K562 (cell line): Measurements from ENCODE around the gene PRAMEF11. TPM values are rescaled to one million over a fixed set of nuclear protein-coding genes. Genes with fewer than 3 reads are reported as not detected.
"Not testable (repeated sequence)": the region's sequence is repeated elsewhere in the genome, so short reads cannot be mapped to it uniquely, and the experiment has no call there.

Experiments used
- ATAC-seq: fragments of 200-7000 bp; cut with Tn5 transposase; 3 replicates; pipeline ENCODE4 v1.9.1; 2020; ENCODE audit warnings: moderate library complexity
- BruUV-seq: library from RNA; stranded (reverse); fragments of 400-500 nt; replicated peaks from 2 replicates; lab custom pipeline; 2021; lab: Mats Ljungman, UMichigan
- CTCF ChIA-PET: fragments of 300-600 bp; formaldehyde crosslinking; extraction: SDS; loops from one replicate; lab custom pipeline; 2021; ENCODE audit warnings: low intra/inter-chr PET ratio; lab: Yijun Ruan, JAX
- POLR2A ChIA-PET: fragments of 300-600, 350-650 bp; sonication (Branson Sonifier 250); formaldehyde crosslinking; extraction: SDS; loops from one replicate; lab custom pipeline; 2021; ENCODE audit warnings: antibody characterized with exemption, inconsistent platforms; lab: Yijun Ruan, JAX
- DNase-seq, 4 experiments: peaks; one replicate each; pipeline versions ENCODE4 v3.0.0 to v3.0.0-alpha.2; 2011 to 2018; ENCODE audit warnings: low spot score in 3 of 4, mixed read lengths in 3 of 4; ENCODE audit errors: extremely low read depth in 1 of 4
- FAIRE-seq: peaks from 2 replicates; lab custom pipeline; 2011; peaks lifted over from hg19 to GRCh38; lab: Jason Lieb, UNC
- H2AFZ ChIP-seq: 2 replicates; pipeline ENCODE4 v1.6.0; 2011; ENCODE audit warnings: low read depth, low read length, control low read depth, inconsistent platforms
- H3K27ac ChIP-seq: fragments of 200-600 bp; 3 replicates; pipeline ENCODE4 v1.8.0; 2011; ENCODE audit warnings: low read depth, mild to moderate bottlenecking, control low read depth, inconsistent platforms, low read length, moderate library complexity, mixed read lengths; ENCODE audit errors: extremely low read depth
- H3K27me3 ChIP-seq, 2 experiments: fragments of 300-600 bp in 1 of 2; 2 replicates in 1 of 2; 3 replicates in 1 of 2; pipeline versions ENCODE4 v1.6.0 to v1.8.0; 2011; ENCODE audit warnings: inconsistent platforms in 2 of 2, low read length in 2 of 2, mild to moderate bottlenecking in 1 of 2, mixed read lengths in 1 of 2, moderate library complexity in 1 of 2; ENCODE audit not compliant: control insufficient read depth in 2 of 2, insufficient read depth in 2 of 2
- H3K36me3 ChIP-seq: fragments of 300-600 bp; 3 replicates; pipeline ENCODE4 v1.8.0; 2011; ENCODE audit warnings: mild to moderate bottlenecking, low read length, inconsistent platforms; ENCODE audit not compliant: control insufficient read depth, insufficient read depth
- H3K4me1 ChIP-seq, 2 experiments: fragments of 200-600 bp in 1 of 2; replicated peaks in 1 of 2; 2 replicates in 1 of 2; 3 replicates in 1 of 2; pipeline versions ENCODE4 v1.5.1 to v1.8.0; 2011; ENCODE audit warnings: inconsistent platforms in 2 of 2, low read length in 2 of 2, mild to moderate bottlenecking in 1 of 2, mixed read lengths in 1 of 2, moderate library complexity in 1 of 2; ENCODE audit not compliant: control insufficient read depth in 2 of 2, insufficient read depth in 2 of 2
- H3K4me2 ChIP-seq: 2 replicates; pipeline ENCODE4 v1.6.1; 2011; ENCODE audit warnings: low read length, control low read depth, inconsistent platforms, mixed read lengths; ENCODE audit not compliant: insufficient read depth
- H3K4me3 ChIP-seq: fragments of 200-600 bp; sonication (generic), shearing (Covaris generic); 2 replicates; pipeline ENCODE4 v1.5.1; 2016; ENCODE audit warnings: control low read depth, inconsistent platforms
- H3K79me2 ChIP-seq: fragments of 200-600 bp; 3 replicates; pipeline ENCODE4 v1.8.0; 2011; ENCODE audit warnings: low read length, inconsistent platforms; ENCODE audit not compliant: control insufficient read depth, insufficient read depth
- H3K9ac ChIP-seq, 2 experiments: 2 replicates each; pipeline versions ENCODE4 v1.6.0 to v1.6.1; 2011; ENCODE audit warnings: low read depth in 2 of 2, low read length in 2 of 2, control low read depth in 1 of 2, inconsistent platforms in 1 of 2, mild to moderate bottlenecking in 1 of 2, mixed read lengths in 1 of 2; ENCODE audit not compliant: insufficient read depth in 1 of 2
- H3K9me1 ChIP-seq: one replicate; pipeline ENCODE4 v1.6.0; 2011; ENCODE audit warnings: inconsistent platforms, mild to moderate bottlenecking, low read length, moderate library complexity; ENCODE audit not compliant: control insufficient read depth, insufficient read depth
- H3K9me3 ChIP-seq: replicated peaks from 2 replicates; pipeline ENCODE4 v1.5.1; 2011; ENCODE audit warnings: low read depth, low read length, inconsistent platforms; ENCODE audit not compliant: control insufficient read depth, insufficient read depth
- H4K20me1 ChIP-seq: replicated peaks from 2 replicates; pipeline ENCODE4 v1.6.1; 2011; ENCODE audit warnings: low read length, inconsistent platforms, mixed read lengths; ENCODE audit not compliant: control insufficient read depth, insufficient read depth
- ATF3 ChIP-seq, 2 experiments: fragments of 450-650 bp in 1 of 2; sonication (generic) in 1 of 2; formaldehyde crosslinking in 1 of 2; IDR thresholded peaks in 1 of 2; conservative IDR thresholded peaks in 1 of 2; 2 replicates each; pipeline versions ENCODE4 v1.6.1 to v1.8.1; 2016 to 2023; ENCODE audit warnings: mild to moderate bottlenecking in 2 of 2, moderate library complexity in 2 of 2, inconsistent platforms in 1 of 2, missing genetic modification reagents in 1 of 2
- FOSL1 ChIP-seq: fragments of 200-800 bp; sonication (Bioruptor generic); conservative IDR thresholded peaks from 2 replicates; pipeline ENCODE4 v1.6.1; 2016; ENCODE audit warnings: missing genetic modification characterization, missing compliant biosample characterization
- HOXB6 ChIP-seq: fragments of 250-450 bp; sonication (Bioruptor Pico); IDR thresholded peaks from 2 replicates; pipeline ENCODE4 v1.5.1; 2022; ENCODE audit warnings: mild to moderate bottlenecking, borderline replicate concordance
- JUN ChIP-seq, 2 experiments: sonication (generic) in 1 of 2; formaldehyde crosslinking in 1 of 2; IDR thresholded peaks; 2 replicates each; pipeline versions ENCODE4 v1.6.1 to v1.8.0; 2012 to 2022; ENCODE audit warnings: borderline replicate concordance in 2 of 2, mild to moderate bottlenecking in 2 of 2, improper control_type of control experiment in 1 of 2, low read depth in 1 of 2, low read length in 1 of 2, missing genetic modification reagents in 1 of 2
- MLLT1 ChIP-seq, 2 experiments: fragments of 450-650 bp; IDR thresholded peaks; 2 replicates each; pipeline ENCODE4 v1.6.1; 2016
- NELFE ChIP-seq: IDR thresholded peaks from 2 replicates; pipeline ENCODE4 v1.6.1; 2011; ENCODE audit warnings: mild to moderate bottlenecking; ENCODE audit not compliant: insufficient read depth, insufficient read length
- RHOXF2B ChIP-seq: fragments of 250-450 bp; sonication (Bioruptor Pico); conservative IDR thresholded peaks from 2 replicates; pipeline ENCODE4 v1.5.1; 2021
- UBTF ChIP-seq, 2 experiments: IDR thresholded peaks; 2 replicates each; pipeline ENCODE4 v1.6.1; 2012; ENCODE audit warnings: improper control_type of control experiment in 2 of 2, low read depth in 2 of 2, low read length in 2 of 2, borderline replicate concordance in 1 of 2
- WGBS: fragments of 100-300 bp; shearing (Covaris generic); methylation state at CpG from one replicate; pipeline ENCODE4 v1.1.6; 2016; ENCODE audit warnings: low coverage, mixed read lengths; ENCODE audit not compliant: insufficient coverage; ENCODE audit errors: missing lambda C conversion rate; 5-methylcytosine and 5-hydroxymethylcytosine counted together
- in situ Hi-C: fragments of 300-500 bp; cut with MboI; formaldehyde crosslinking; loops from 4 replicates; pipeline ENCODE4 v1.15.0; 2018; ENCODE audit warnings: inconsistent platforms, mixed read lengths
- intact Hi-C: fragments of 100-400 bp; cut with micrococcal nuclease; formaldehyde crosslinking; loops from 2 replicates; pipeline ENCODE4 v1.14.2; 2022
- polyA plus RNA-seq, 8 experiments: library from polyadenylated mRNA; depleted of rRNA in 4 of 8; stranded (reverse) in 5 of 8; unstranded in 3 of 8; fragments of >200 nt; fragmentation: Nextera tagmentation in 2 of 8; fragmentation: Illumina TruSeq in 1 of 8; extraction: Ambion mirVana in 2 of 8; extraction: Trizol in 1 of 8; gene quantifications; 2 replicates each; pipeline versions ENCODE4 v1.2.1 to v1.2.3, GENCODE V29; 2011 to 2014; ENCODE audit warnings: inconsistent platforms in 1 of 8, missing spikeins in 1 of 8
- total RNA-seq, 7 experiments: library from RNA; depleted of rRNA in 6 of 7; stranded (reverse); fragments of >200 nt in 6 of 7; fragmentation: Illumina TruSeq in 2 of 7; extraction: Trizol in 2 of 7; gene quantifications; 2 replicates each; pipeline versions ENCODE4 v1.2.1 to v1.2.3, GENCODE V29; 2011 to 2021; ENCODE audit warnings: low replicate concordance in 1 of 7

Gene PRAMEF11
- total and polyA plus RNA-seq, 9 of the 15 experiments (the other 6 are each of a cell fraction or from before 2014, with no cell fraction given) = not detected

GRCh38 chr1:12856786-12857185 is 25.6 kb upstream of the PRAMEF11 start, which contains the start of gene PRAMEF2:
TSS of gene PRAMEF2 (plus strand) at chr1:12857086. CDS start at chr1:12859010, 1,924 bp downstream.
- H4K20me1 ChIP-seq, H3K4me3 ChIP-seq, H3K9ac ChIP-seq, in situ Hi-C loops, H3K79me2 ChIP-seq, H3K36me3 ChIP-seq, H3K4me1 ChIP-seq, FAIRE-seq, CTCF ChIA-PET, H3K9me3 ChIP-seq, intact Hi-C loops, H2AFZ ChIP-seq, H3K4me2 ChIP-seq, BruUV-seq, H3K9me1 ChIP-seq, ATAC-seq, H3K27me3 ChIP-seq, DNase-seq, H3K27ac ChIP-seq: not testable (repeated sequence)
- POLR2A ChIA-PET = interaction anchor here (0.6 kb wide), 1 partner anchor 778 kb away, joined by 4 read pairs; no protein-coding TSS in a partner anchor
- 0% methylated on average over 1 of the region's 2 CpGs for WGBS

- FAIRE-seq (no peak), DNase-seq (no peak), ATAC-seq (no peak)
- ChIA-PET CTCF (interaction anchor here (0.6 kb wide), 1 partner anchor 33 kb away, joined by 3 read pairs; no protein-coding TSS in a partner anchor), POLR2A (no interaction called here)
- Histone ChIP-seq H3K36me3 (no peaks in the 10 kb centered on the region), H3K9me1 (no peaks in the 10 kb centered on the region), H3K4me1 (no peaks in the 10 kb centered on the region), H2AFZ (no peak overlapping the region), H3K4me2 (no peak overlapping the region), H3K27me3 (peaks cover 3 to 5% of the 10 kb centered on the region in 2 experiments; a peak in 1 of 5 replicates), H3K4me3 (no peak overlapping the region), H3K79me2 (no peaks in the 10 kb centered on the region), H4K20me1 (no peaks in the 10 kb centered on the region), H3K9me3 (no peaks in the 10 kb centered on the region), H3K27ac (no peak overlapping the region), H3K9ac (no peak overlapping the region)
- intact Hi-C loops (no loop called here), in situ Hi-C loops (no loop called here)
- BruUV-seq = no TSS peak
- TF ChIP-seq NELFE (no peak), JUN (IDR thresholded peaks at IDR 0.05; ENCODE audit: borderline replicate concordance, low read depth, low read length) (0 out of 2 replicates have a peak, but pooled peaks have one; percentile 4), JUN (CRISPR knock-in tag; IDR thresholded peaks at IDR 0.05; ENCODE audit: borderline replicate concordance) (no peak), MLLT1 (IDR thresholded peaks at IDR 0.05) (no peak), ATF3 (IDR thresholded peaks at IDR 0.05) (peak; percentile 81), ATF3 (CRISPR knock-in tag; conservative IDR thresholded peaks at IDR 0.05) (no peak), HOXB6 (CRISPR knock-in tag) (no peak), UBTF (IDR thresholded peaks at IDR 0.05; ENCODE audit: borderline replicate concordance in 1 of 2, low read depth in 2 of 2, low read length in 2 of 2) (no peak), FOSL1 (tag) (peak; percentile 63), RHOXF2B (CRISPR knock-in tag) (no peak)
- 3% methylated on average over 4 of the region's 4 CpGs for WGBS
These were observed 20.6 kb upstream of the PRAMEF11 start for GRCh38 chr1:12851779-12852178.
